Hair follicle dermal papilla cell (primary cell): ENCODE measurements around the gene TET1. TPM values are rescaled to one million over a fixed set of nuclear protein-coding genes. Genes with fewer than 3 reads are reported as not detected.

Source experiments
- small RNA-seq: library from RNA; depleted of rRNA; stranded (forward); fragments of <200 nt; gene quantifications from one replicate; pipeline ENCODE3, GENCODE V24; 2012
- total RNA-seq: library from RNA; depleted of rRNA; stranded (reverse); fragments of >200 nt; gene quantifications from 2 replicates; pipeline ENCODE4 v1.2.3, GENCODE V29; 2012

Gene TET1
- total RNA-seq = 9.2 and 14.3 TPM in 2 replicates

DNA sequence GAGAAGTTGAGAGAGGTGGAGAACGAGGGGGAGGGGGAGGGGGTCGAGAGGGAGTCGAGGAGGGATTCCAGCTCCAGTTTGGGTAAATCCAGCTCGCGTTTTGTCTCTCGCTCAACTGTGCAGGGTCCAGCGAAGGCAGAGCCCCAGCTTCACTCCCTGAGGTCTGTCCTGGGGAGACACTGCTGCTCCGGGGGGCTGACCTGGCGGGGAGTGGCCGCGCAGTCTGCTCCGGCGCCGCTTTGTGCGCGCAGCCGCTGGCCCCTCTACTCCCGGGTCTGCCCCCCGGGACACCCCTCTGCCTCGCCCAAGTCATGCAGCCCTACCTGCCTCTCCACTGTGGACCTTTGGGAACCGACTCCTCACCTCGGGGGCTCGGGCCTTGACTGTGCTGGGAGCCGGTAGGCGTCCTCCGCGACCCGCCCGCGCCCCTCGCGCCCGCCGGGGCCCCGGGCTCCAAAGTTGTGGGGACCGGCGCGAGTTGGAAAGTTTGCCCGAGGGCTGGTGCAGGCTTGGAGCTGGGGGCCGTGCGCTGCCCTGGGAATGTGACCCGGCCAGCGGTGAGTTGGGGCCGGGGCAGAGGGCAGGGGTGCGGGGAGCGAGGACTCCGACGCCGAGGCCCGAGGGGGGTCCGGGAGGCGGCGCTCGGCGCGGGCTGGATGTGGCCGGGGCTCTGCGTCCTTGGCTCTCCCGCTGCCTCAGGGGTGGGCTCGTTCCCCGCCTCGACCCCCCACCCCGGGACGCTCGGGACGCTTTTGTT lies at the start of gene TET1:
Gene TET1 (plus strand): TSS at position 152 of the 757 bp plus-strand sequence. CDS start 12,002 bp downstream, outside the sequence.

GRCh38 chr10:68720793-68721672 lies 160.9 kb downstream of the TET1 start, which contains the start of gene CCAR1:
CCAR1 (plus strand) TSS chr10:68721239; CDS start chr10:68722505, 1,266 bp downstream.

Small RNA genes within 50 kb of the gene (small RNA-seq; reads per million reads assigned to genes)
- gene RF00019 = not detected

Other genes starting within 250 kb of the TET1 start
- 12.1 and 12.5 TPM in 2 replicates for gene HNRNPH3, start 228.3 kb upstream of the TET1 start, total RNA-seq
- 8.6 and 9.9 TPM in 2 replicates for gene PBLD, start 227.4 kb upstream of the TET1 start, total RNA-seq
- 32.5 and 34.9 TPM in 2 replicates for gene RUFY2, start 153.1 kb upstream of the TET1 start, total RNA-seq
- gene DNA2, start 88.4 kb upstream of the TET1 start, total RNA-seq = 3.2 and 3.4 TPM in 2 replicates
- 18.8 and 51.7 TPM in 2 replicates for gene SLC25A16, start 32.8 kb upstream of the TET1 start, total RNA-seq
- 34.2 and 40.1 TPM in 2 replicates for gene CCAR1, start 160.9 kb downstream of the TET1 start, total RNA-seq